Common myeloid progenitor, CD34-positive (primary cell): Measurements from ENCODE around the gene CDH4.
A peak's percentile ranks its signal among the peaks of the same experiment; 100 is the strongest.

Experiments
- CTCF ChIA-PET: fragments of 350-600 bp; sonication (Branson Sonifier 250); formaldehyde crosslinking; loops from one replicate; lab custom pipeline; 2021; ENCODE audit warnings: antibody characterized with exemption; lab: Charles Lee
- POLR2A ChIA-PET: fragments of 350-600 bp; sonication (Branson Sonifier 250); formaldehyde crosslinking; loops from one replicate; lab custom pipeline; 2021; ENCODE audit warnings: antibody characterized with exemption; lab: Charles Lee
- DNase-seq, 3 donors: peaks; one replicate each; pipeline versions ENCODE4 v3.0.0 to v3.0.0-alpha.2; 2013
- H3K27ac ChIP-seq, 2 experiments: 1 replicate in 1 of 2; 2 replicates in 1 of 2; pipeline ENCODE4 v1.7.0; 2013; ENCODE audit warnings: inconsistent platforms in 2 of 2, low read length in 2 of 2, mild to moderate bottlenecking in 2 of 2, low read depth in 1 of 2, moderate library complexity in 1 of 2; ENCODE audit not compliant: severe bottlenecking in 2 of 2, insufficient read depth in 1 of 2, poor library complexity in 1 of 2
- H3K27me3 ChIP-seq, 5 experiments: replicated peaks in 2 of 5; 1 replicate in 3 of 5; 2 replicates in 2 of 5; pipeline versions ENCODE4 v1.6.1 to v1.7.0; 2013; ENCODE audit warnings: low read length in 4 of 5, mild to moderate bottlenecking in 2 of 5, moderate library complexity in 2 of 5, inconsistent platforms in 1 of 5; ENCODE audit not compliant: insufficient read depth in 5 of 5, control insufficient read depth in 4 of 5
- H3K36me3 ChIP-seq, 4 experiments: 1 replicate in 2 of 4; 2 replicates in 2 of 4; pipeline versions ENCODE4 v1.6.1 to v1.7.0; 2013; ENCODE audit warnings: low read length in 3 of 4, control low read depth in 1 of 4, mild to moderate bottlenecking in 1 of 4; ENCODE audit not compliant: control insufficient read depth in 4 of 4, insufficient read depth in 4 of 4
- H3K4me1 ChIP-seq, 4 experiments: 1 replicate in 3 of 4; 2 replicates in 1 of 4; pipeline versions ENCODE4 v1.6.1 to v1.7.1; 2013; ENCODE audit warnings: low read length in 3 of 4, mild to moderate bottlenecking in 3 of 4, control low read depth in 1 of 4, inconsistent platforms in 1 of 4, moderate library complexity in 1 of 4; ENCODE audit not compliant: control insufficient read depth in 4 of 4, insufficient read depth in 4 of 4; ENCODE audit errors: control extremely low read depth in 1 of 4
- H3K4me3 ChIP-seq, 7 experiments: 1 replicate in 4 of 7; 2 replicates in 3 of 7; pipeline versions ENCODE4 v1.5.1 to v1.7.0; 2013; ENCODE audit warnings: mild to moderate bottlenecking in 7 of 7, low read length in 6 of 7, moderate library complexity in 6 of 7, inconsistent platforms in 2 of 7, low read depth in 2 of 7, control low read depth in 1 of 7; ENCODE audit not compliant: insufficient read depth in 4 of 7, control insufficient read depth in 1 of 7; ENCODE audit errors: extremely low read depth in 1 of 7
- H3K9me3 ChIP-seq, 5 experiments: 1 replicate in 4 of 5; 2 replicates in 1 of 5; pipeline versions ENCODE4 v1.6.1 to v1.7.1; 2013; ENCODE audit warnings: low read length in 4 of 5, mild to moderate bottlenecking in 2 of 5, inconsistent platforms in 1 of 5, low read depth in 1 of 5, moderate library complexity in 1 of 5; ENCODE audit not compliant: control insufficient read depth in 4 of 5, insufficient read depth in 2 of 5; ENCODE audit errors: control extremely low read depth in 1 of 5
- WGBS: methylation state at CpG from one replicate; pipeline ENCODE4 v1.1.5; 2013; ENCODE audit not compliant: insufficient coverage; 5-methylcytosine and 5-hydroxymethylcytosine counted together

Gene CDH4

GRCh38 chr20:61802721-61803311, 550.8 kb downstream of the CDH4 start:
- no peak for DNase-seq
- peaks cover 0 to 38% (median 0%) of the 10 kb centered on the region in 5 experiments for H3K27me3 ChIP-seq
- ChIA-PET CTCF (no interaction called here), POLR2A (no interaction called here)
- 89% methylated on average over 36 of the region's 36 CpGs for WGBS
- peaks cover 0 to 16% (median 0%) of the 10 kb centered on the region in 5 experiments for H3K9me3 ChIP-seq
- H3K36me3 ChIP-seq: no peaks in the 10 kb centered on the region
- H3K27ac ChIP-seq: no peak overlapping the region
- H3K4me1 ChIP-seq: peaks cover 0 to 12% (median 0%) of the 10 kb centered on the region in 4 experiments
- H3K4me3 ChIP-seq: no peak overlapping the region

- peaks cover 0 to 38% (median 0%) of the 10 kb centered on the region in 5 experiments for H3K27me3 ChIP-seq
- peak overlapping the region in 2 of 7 experiments; percentile 40 to 42 for H3K4me3 ChIP-seq
- peaks cover 0 to 16% (median 0%) of the 10 kb centered on the region in 5 experiments for H3K9me3 ChIP-seq
- ChIA-PET POLR2A (no interaction called here), CTCF (no interaction called here)
- no peaks in the 10 kb centered on the region for H3K36me3 ChIP-seq
- WGBS: 23% methylated on average over 13 of the region's 19 CpGs
- no peak overlapping the region for H3K27ac ChIP-seq
- no peak for DNase-seq
- H3K4me1 ChIP-seq: peaks cover 0 to 12% (median 0%) of the 10 kb centered on the region in 4 experiments
Observed at GRCh38 chr20:61803416-61803914, 551.4 kb downstream of the CDH4 start.

GRCh38 chr20:61803915-61804751, 552.1 kb downstream of the CDH4 start:
- DNase-seq: peak in 1 of 3 donors; percentile 5
- ChIA-PET CTCF (no interaction called here), POLR2A (no interaction called here)
- 39% methylated on average over 27 of the region's 27 CpGs for WGBS
- Histone ChIP-seq H3K27me3 (peaks cover 0 to 38% (median 0%) of the 10 kb centered on the region in 5 experiments), H3K27ac (no peak overlapping the region), H3K9me3 (peaks cover 0 to 16% (median 0%) of the 10 kb centered on the region in 5 experiments), H3K4me1 (peaks cover 0 to 12% (median 0%) of the 10 kb centered on the region in 4 experiments), H3K36me3 (no peaks in the 10 kb centered on the region), H3K4me3 (peak overlapping the region in 2 of 7 experiments; percentile 40 to 42)

GRCh38 chr20:61804752-61805295, 552.8 kb downstream of the CDH4 start:
- H3K27ac ChIP-seq: no peak overlapping the region
- ChIA-PET POLR2A (no interaction called here), CTCF (interaction anchor here (1.3 kb wide), 1 partner anchor 11 kb away, joined by 3 read pairs; no protein-coding TSS in a partner anchor)
- H3K4me3 ChIP-seq: no peak overlapping the region
- no peaks in the 10 kb centered on the region for H3K36me3 ChIP-seq
- 92% methylated on average over 13 of the region's 13 CpGs for WGBS
- H3K27me3 ChIP-seq: peaks cover 0 to 38% (median 0%) of the 10 kb centered on the region in 5 experiments
- H3K9me3 ChIP-seq: peaks cover 0 to 18% (median 0%) of the 10 kb centered on the region in 5 experiments
- peaks cover 0 to 12% (median 0%) of the 10 kb centered on the region in 4 experiments for H3K4me1 ChIP-seq
- DNase-seq: no peak

- 95% methylated on average over 12 of the region's 12 CpGs for WGBS
Observed at GRCh38 chr20:61805365-61805764, 553.3 kb downstream of the CDH4 start.

GRCh38 chr20:61805781-61806180, 553.7 kb downstream of the CDH4 start:
- no peak overlapping the region for H3K4me3 ChIP-seq
- H3K27me3 ChIP-seq: peaks cover 0 to 38% (median 0%) of the 10 kb centered on the region in 5 experiments
- WGBS: 87% methylated on average over 8 of the region's 8 CpGs
- ChIA-PET CTCF (interaction anchor here (1.3 kb wide), 1 partner anchor 10 kb away, joined by 3 read pairs; no protein-coding TSS in a partner anchor), POLR2A (no interaction called here)
- DNase-seq: no peak
- peaks cover 0 to 14% (median 0%) of the 10 kb centered on the region in 5 experiments for H3K9me3 ChIP-seq
- no peaks in the 10 kb centered on the region for H3K36me3 ChIP-seq
- H3K27ac ChIP-seq: no peak overlapping the region
- peaks cover 0 to 12% (median 0%) of the 10 kb centered on the region in 4 experiments for H3K4me1 ChIP-seq

More at GRCh38 chr20:61805365-61805764, 553.3 kb downstream of the CDH4 start:
- no peak overlapping the region for H3K27ac ChIP-seq
- H3K36me3 ChIP-seq: no peaks in the 10 kb centered on the region
- DNase-seq: no peak
- peaks cover 0 to 14% (median 0%) of the 10 kb centered on the region in 5 experiments for H3K9me3 ChIP-seq
- POLR2A ChIA-PET: no interaction called here
- H3K4me1 ChIP-seq: peaks cover 0 to 12% (median 0%) of the 10 kb centered on the region in 4 experiments
- H3K4me3 ChIP-seq: no peak overlapping the region
- peaks cover 0 to 38% (median 0%) of the 10 kb centered on the region in 5 experiments for H3K27me3 ChIP-seq
- CTCF ChIA-PET: interaction anchor here (1.3 kb wide), 1 partner anchor 10 kb away, joined by 3 read pairs; no protein-coding TSS in a partner anchor
